Mesendoderm (in vitro differentiated cells): Measurements from ENCODE around the gene TMPRSS7.

Experiments
- DNase-seq: peaks from one replicate; pipeline ENCODE4 v3.0.0; 2013
- H2AK5ac ChIP-seq: 2 replicates; pipeline ENCODE4 v1.6.1; 2013; ENCODE audit warnings: low read length, inconsistent platforms
- H2BK120ac ChIP-seq: 2 replicates; pipeline ENCODE4 v1.6.1; 2013; ENCODE audit warnings: low read depth, mild to moderate bottlenecking, low read length, moderate library complexity, mixed read lengths
- H2BK15ac ChIP-seq: replicated peaks from 2 replicates; pipeline ENCODE4 v1.6.1; 2013; ENCODE audit warnings: low read depth, mild to moderate bottlenecking, moderate library complexity
- H2BK5ac ChIP-seq: 2 replicates; pipeline ENCODE4 v1.6.1; 2013; ENCODE audit warnings: low read length, inconsistent platforms
- H3K18ac ChIP-seq: 2 replicates; pipeline ENCODE4 v1.6.1; 2013; ENCODE audit warnings: mild to moderate bottlenecking, low read length, mixed read lengths
- H3K23ac ChIP-seq: one replicate; pipeline ENCODE4 v1.6.1; 2013; ENCODE audit warnings: low read length
- H3K27ac ChIP-seq: 2 replicates; pipeline ENCODE4 v1.5.1; 2013; ENCODE audit warnings: low read depth, mild to moderate bottlenecking, inconsistent platforms, low read length, moderate library complexity
- H3K27me3 ChIP-seq: 2 replicates; pipeline ENCODE4 v1.6.1; 2013; ENCODE audit warnings: low read length, control low read depth, mild to moderate bottlenecking, inconsistent platforms; ENCODE audit not compliant: insufficient read depth, poor library complexity
- H3K36me3 ChIP-seq: 2 replicates; pipeline ENCODE4 v1.6.1; 2013; ENCODE audit warnings: low read length, inconsistent platforms; ENCODE audit not compliant: control insufficient read depth, insufficient read depth
- H3K4ac ChIP-seq: one replicate; pipeline ENCODE4 v1.6.1; 2013; ENCODE audit warnings: low read depth, mild to moderate bottlenecking, low read length, moderate library complexity
- H3K4me1 ChIP-seq: 2 replicates; pipeline ENCODE4 v1.6.1; 2013; ENCODE audit warnings: low read depth, low read length, inconsistent platforms; ENCODE audit not compliant: control insufficient read depth
- H3K4me2 ChIP-seq: 2 replicates; pipeline ENCODE4 v1.6.1; 2013; ENCODE audit warnings: low read length
- H3K4me3 ChIP-seq: 2 replicates; pipeline ENCODE4 v1.5.1; 2013; ENCODE audit warnings: mild to moderate bottlenecking, low read length
- H3K56ac ChIP-seq: one replicate; pipeline ENCODE4 v1.6.1; 2013; ENCODE audit warnings: low read length
- H3K79me1 ChIP-seq: 2 replicates; pipeline ENCODE4 v1.6.1; 2013; ENCODE audit warnings: low read length, inconsistent platforms
- H3K79me2 ChIP-seq: 2 replicates; pipeline ENCODE4 v1.6.1; 2013; ENCODE audit warnings: mild to moderate bottlenecking, low read length; ENCODE audit not compliant: control insufficient read depth, insufficient read depth
- H3K9ac ChIP-seq: 2 replicates; pipeline ENCODE4 v1.6.1; 2013; ENCODE audit warnings: low read length, inconsistent platforms
- H4K5ac ChIP-seq: one replicate; pipeline ENCODE4 v1.6.1; 2013; ENCODE audit warnings: low read length
- H4K8ac ChIP-seq: one replicate; pipeline ENCODE4 v1.6.1; 2013; ENCODE audit warnings: low read depth, mild to moderate bottlenecking, control low read depth, low read length, moderate library complexity
- WGBS: extraction: QIAGEN DNeasy Blood & Tissue Kit; methylation state at CpG from one replicate; pipeline ENCODE4 v1.1.7; 2013; ENCODE audit warnings: low lambda C conversion rate, missing lambda C conversion rate; ENCODE audit not compliant: insufficient coverage; ENCODE audit errors: extremely low coverage; 5-methylcytosine and 5-hydroxymethylcytosine counted together

Gene TMPRSS7

GRCh38 chr3:112090887-112091586, 56.5 kb downstream of the TMPRSS7 start:
- Histone ChIP-seq H2BK5ac (no peak overlapping the region), H4K8ac (no peak overlapping the region), H3K18ac (no peak overlapping the region), H3K36me3 (no peaks in the 10 kb centered on the region), H3K27me3 (no peaks in the 10 kb centered on the region), H3K27ac (no peak overlapping the region), H3K4me1 (peaks cover 14% of the 10 kb centered on the region), H3K4me2 (no peak overlapping the region), H4K5ac (no peak overlapping the region), H3K79me2 (peaks cover 8% of the 10 kb centered on the region), H3K23ac (no peak overlapping the region), H2AK5ac (no peak overlapping the region), H3K56ac (no peak overlapping the region), H3K79me1 (peaks cover 6% of the 10 kb centered on the region), H2BK120ac (no peak overlapping the region), H2BK15ac (no peak overlapping the region), H3K4me3 (no peak overlapping the region), H3K4ac (no peak overlapping the region), H3K9ac (no peak overlapping the region)
- DNase-seq = no peak
- WGBS = no CpG with 5 or more reads among the region's 6 CpGs

GRCh38 chr3:112092496-112093179, 58.1 kb downstream of the TMPRSS7 start:
- H3K27ac ChIP-seq = peak overlapping the region; percentile 6
- H3K27me3 ChIP-seq = no peaks in the 10 kb centered on the region
- H2BK15ac ChIP-seq = no peak overlapping the region
- no peak overlapping the region for H3K4ac ChIP-seq
- H3K56ac ChIP-seq = no peak overlapping the region
- H3K4me3 ChIP-seq = no peak overlapping the region
- H3K79me1 ChIP-seq = peaks cover 6% of the 10 kb centered on the region
- peak; percentile 85 for DNase-seq
- H3K23ac ChIP-seq = no peak overlapping the region
- peaks cover 8% of the 10 kb centered on the region for H3K79me2 ChIP-seq
- H3K36me3 ChIP-seq = no peaks in the 10 kb centered on the region
- H3K18ac ChIP-seq = peak overlapping the region; percentile 64
- no CpG with 5 or more reads among the region's 6 CpGs for WGBS
- H3K4me2 ChIP-seq = no peak overlapping the region
- H4K5ac ChIP-seq = no peak overlapping the region
- H2BK120ac ChIP-seq = no peak overlapping the region
- H3K9ac ChIP-seq = no peak overlapping the region
- H3K4me1 ChIP-seq = peaks cover 13% of the 10 kb centered on the region
- H2BK5ac ChIP-seq = no peak overlapping the region
- no peak overlapping the region for H4K8ac ChIP-seq
- H2AK5ac ChIP-seq = no peak overlapping the region

GRCh38 chr3:112093180-112093522, 58.6 kb downstream of the TMPRSS7 start:
- no peak overlapping the region for H3K4ac ChIP-seq
- no peak overlapping the region for H3K4me3 ChIP-seq
- H2BK15ac ChIP-seq = no peak overlapping the region
- no peak overlapping the region for H4K8ac ChIP-seq
- peak overlapping the region; percentile 6 for H3K27ac ChIP-seq
- peaks cover 4% of the 10 kb centered on the region for H3K79me2 ChIP-seq
- no peak overlapping the region for H3K18ac ChIP-seq
- no peak overlapping the region for H3K23ac ChIP-seq
- H3K56ac ChIP-seq = no peak overlapping the region
- DNase-seq = peak; percentile 77
- no peaks in the 10 kb centered on the region for H3K27me3 ChIP-seq
- H3K4me1 ChIP-seq = peaks cover 8% of the 10 kb centered on the region
- no peak overlapping the region for H4K5ac ChIP-seq
- H3K36me3 ChIP-seq = no peaks in the 10 kb centered on the region
- H3K79me1 ChIP-seq = peaks cover 2% of the 10 kb centered on the region
- no peak overlapping the region for H2AK5ac ChIP-seq
- no peak overlapping the region for H3K4me2 ChIP-seq
- no peak overlapping the region for H2BK5ac ChIP-seq
- H3K9ac ChIP-seq = no peak overlapping the region
- no peak overlapping the region for H2BK120ac ChIP-seq

GRCh38 chr3:112095731-112096130, 61.2 kb downstream of the TMPRSS7 start:
- H3K4me3 ChIP-seq = no peak overlapping the region
- no peaks in the 10 kb centered on the region for H3K36me3 ChIP-seq
- no peak overlapping the region for H3K4me2 ChIP-seq
- no peaks in the 10 kb centered on the region for H3K27me3 ChIP-seq
- H2BK15ac ChIP-seq = no peak overlapping the region
- no peak overlapping the region for H3K4ac ChIP-seq
- peaks cover 8% of the 10 kb centered on the region for H3K4me1 ChIP-seq
- no peak overlapping the region for H3K56ac ChIP-seq
- H3K79me1 ChIP-seq = no peaks in the 10 kb centered on the region
- H3K27ac ChIP-seq = no peak overlapping the region
- no peak overlapping the region for H4K8ac ChIP-seq
- no peak overlapping the region for H2BK5ac ChIP-seq
- H2BK120ac ChIP-seq = no peak overlapping the region
- no peak for DNase-seq
- no CpG with 5 or more reads among the region's 2 CpGs for WGBS
- peak overlapping the region; percentile 61 for H3K18ac ChIP-seq
- H3K79me2 ChIP-seq = peaks cover 2% of the 10 kb centered on the region
- H3K9ac ChIP-seq = no peak overlapping the region
- no peak overlapping the region for H4K5ac ChIP-seq
- no peak overlapping the region for H2AK5ac ChIP-seq
- H3K23ac ChIP-seq = no peak overlapping the region

GRCh38 chr3:112096176-112096575, 61.6 kb downstream of the TMPRSS7 start:
- Histone ChIP-seq H3K18ac (peak overlapping the region; percentile 61), H3K79me1 (no peaks in the 10 kb centered on the region), H3K4me3 (no peak overlapping the region), H3K27me3 (no peaks in the 10 kb centered on the region), H3K56ac (no peak overlapping the region), H3K27ac (no peak overlapping the region), H3K4ac (no peak overlapping the region), H4K5ac (no peak overlapping the region), H3K4me1 (peaks cover 8% of the 10 kb centered on the region), H2BK5ac (no peak overlapping the region), H3K79me2 (peaks cover 2% of the 10 kb centered on the region), H4K8ac (no peak overlapping the region), H2BK15ac (no peak overlapping the region), H2AK5ac (no peak overlapping the region), H3K36me3 (no peaks in the 10 kb centered on the region), H3K4me2 (no peak overlapping the region), H2BK120ac (no peak overlapping the region), H3K9ac (no peak overlapping the region), H3K23ac (no peak overlapping the region)
- DNase-seq = peak; percentile 45
- WGBS = 100% methylated on average over 1 of the region's 2 CpGs

- no peaks in the 10 kb centered on the region for H3K79me2 ChIP-seq
- peak; percentile 48 for DNase-seq
- no peak overlapping the region for H2BK15ac ChIP-seq
- no peak overlapping the region for H3K9ac ChIP-seq
- no peak overlapping the region for H2BK5ac ChIP-seq
- H3K79me1 ChIP-seq = no peaks in the 10 kb centered on the region
- H3K36me3 ChIP-seq = no peaks in the 10 kb centered on the region
- no CpG with 5 or more reads among the region's 4 CpGs for WGBS
- no peak overlapping the region for H3K56ac ChIP-seq
- no peak overlapping the region for H2BK120ac ChIP-seq
- H3K4me3 ChIP-seq = no peak overlapping the region
- no peak overlapping the region for H3K27ac ChIP-seq
- H3K18ac ChIP-seq = no peak overlapping the region
- H3K27me3 ChIP-seq = no peaks in the 10 kb centered on the region
- H4K8ac ChIP-seq = no peak overlapping the region
- no peak overlapping the region for H3K4me2 ChIP-seq
- no peak overlapping the region for H2AK5ac ChIP-seq
- H3K23ac ChIP-seq = no peak overlapping the region
- H3K4me1 ChIP-seq = peaks cover 7% of the 10 kb centered on the region
- no peak overlapping the region for H4K5ac ChIP-seq
- H3K4ac ChIP-seq = no peak overlapping the region
These were observed 62.8 kb downstream of the TMPRSS7 start for GRCh38 chr3:112097378-112097777.
